Smooth muscle cell (in vitro differentiated cells): ENCODE measurements around the gene PTPRB. TPM values are rescaled to one million over a fixed set of nuclear protein-coding genes. Genes with fewer than 3 reads are reported as not detected.
A peak's percentile ranks its signal among the peaks of the same experiment; 100 is the strongest.

Experiments used
- DNase-seq: peaks from one replicate; lab custom pipeline; 2025; ENCODE audit not compliant: unreplicated experiment; lab: John Stamatoyannopoulos, UW
- H2AFZ ChIP-seq: fragments of 200-600 bp; sonication (generic); 2 replicates; pipeline ENCODE4 v1.6.0; 2016; ENCODE audit warnings: antibody characterized with exemption, low read depth, mild to moderate bottlenecking
- H3F3A ChIP-seq: fragments of 200-600 bp; sonication (generic); 2 replicates; pipeline ENCODE4 v1.6.0; 2017; ENCODE audit warnings: antibody characterized with exemption, low read depth
- H3K27ac ChIP-seq: fragments of 200-600 bp; sonication (generic); 2 replicates; pipeline ENCODE4 v1.5.1; 2016; ENCODE audit warnings: low read depth, mild to moderate bottlenecking
- H3K27me3 ChIP-seq: fragments of 200-600 bp; sonication (generic); 2 replicates; pipeline ENCODE4 v1.6.1; 2016; ENCODE audit warnings: low read depth, mild to moderate bottlenecking
- H3K36me3 ChIP-seq: fragments of 200-600 bp; sonication (generic); 2 replicates; pipeline ENCODE4 v1.5.1; 2016; ENCODE audit warnings: low read depth
- H3K4me1 ChIP-seq: fragments of 200-600 bp; sonication (generic); 2 replicates; pipeline ENCODE4 v1.5.1; 2016; ENCODE audit warnings: low read depth
- H3K4me2 ChIP-seq: fragments of 200-600 bp; sonication (generic); 2 replicates; pipeline ENCODE4 v1.6.0; 2016; ENCODE audit warnings: mild to moderate bottlenecking
- H3K4me3 ChIP-seq: fragments of 200-600 bp; sonication (generic); 2 replicates; pipeline ENCODE4 v1.5.1; 2016; ENCODE audit warnings: mild to moderate bottlenecking
- H3K79me2 ChIP-seq: fragments of 200-600 bp; sonication (generic); 2 replicates; pipeline ENCODE4 v1.6.0; 2016; ENCODE audit warnings: low read depth, mild to moderate bottlenecking
- H3K9ac ChIP-seq: fragments of 200-600 bp; sonication (generic); 2 replicates; pipeline ENCODE4 v1.6.0; 2016; ENCODE audit warnings: low read depth
- H3K9me3 ChIP-seq: fragments of 200-600 bp; sonication (generic); replicated peaks from 2 replicates; pipeline ENCODE4 v1.5.1; 2016; ENCODE audit warnings: low read depth
- H4K20me1 ChIP-seq: fragments of 200-600 bp; sonication (generic); 2 replicates; pipeline ENCODE4 v1.6.0; 2016; ENCODE audit warnings: low read depth
- WGBS: methylation state at CpG from one replicate; pipeline ENCODE4 v1.1.7; 2016; ENCODE audit warnings: low lambda C conversion rate; 5-methylcytosine and 5-hydroxymethylcytosine counted together
- polyA plus RNA-seq: library from polyadenylated mRNA; unstranded; fragments of >200 nt; fragmentation: Nextera tagmentation; extraction: Ambion mirVana; gene quantifications from 2 replicates; pipeline ENCODE4 v1.2.1, GENCODE V29; 2016
- total RNA-seq: library from RNA; depleted of rRNA; stranded (reverse); fragments of >200 nt; gene quantifications from 2 replicates; pipeline ENCODE4 v1.2.3, GENCODE V29; 2014
- TF ChIP-seq, protein P1 (sequence below): fragments of 200-600 bp; sonication (generic); IDR thresholded peaks from 2 replicates; pipeline ENCODE4 v1.5.1; 2017; ENCODE audit warnings: borderline replicate concordance, mild to moderate bottlenecking, antibody characterized with exemption; ENCODE audit not compliant: insufficient read depth, poor library complexity, severe bottlenecking

The PTPRB gene
- total and polyA plus RNA-seq, 2 experiments from 2014 or later: 0.56 to 7.3 TPM

DNA sequence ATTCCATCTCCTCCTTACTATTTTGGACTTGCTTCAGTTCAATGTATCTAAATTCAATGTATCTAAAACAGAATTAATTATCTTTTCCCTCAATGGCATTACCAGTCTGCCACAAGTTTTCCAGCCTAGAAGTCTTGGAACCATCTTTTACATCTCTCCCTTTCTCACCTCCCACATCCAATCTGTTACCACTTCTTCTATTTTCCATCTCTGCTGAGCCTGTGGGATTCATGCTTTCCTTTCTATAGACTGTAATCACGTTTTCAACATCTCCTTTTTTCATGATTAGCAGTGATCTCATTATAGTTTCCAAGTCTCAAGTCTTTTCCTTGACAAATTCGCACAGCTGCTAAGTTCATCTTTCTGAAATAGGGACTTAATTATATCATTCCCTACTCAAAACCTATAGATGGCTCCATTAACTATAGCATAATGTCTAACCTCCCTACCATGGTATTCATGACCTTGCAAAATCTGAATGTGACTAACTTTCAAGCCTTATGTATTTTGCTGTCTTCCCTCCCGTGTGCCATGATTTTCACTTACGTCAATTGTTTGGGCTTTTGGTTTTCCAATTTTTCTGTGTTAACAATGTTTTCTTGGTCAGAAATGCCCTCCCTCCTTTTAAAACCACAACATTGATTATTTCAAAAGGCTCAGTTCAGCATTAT, 20.5 kb upstream of the PTPRB start:
- Histone ChIP-seq H3K4me3 (no peak overlapping the region), H3K27me3 (no peaks in the 10 kb centered on the region), H4K20me1 (no peaks in the 10 kb centered on the region), H3K36me3 (no peaks in the 10 kb centered on the region), H3K4me2 (no peak overlapping the region), H3K79me2 (no peaks in the 10 kb centered on the region), H3K4me1 (peaks cover 15% of the 10 kb centered on the region), H2AFZ (no peak overlapping the region), H3K27ac (no peak overlapping the region), H3K9me3 (no peaks in the 10 kb centered on the region), H3K9ac (no peak overlapping the region), H3F3A (no peaks in the 10 kb centered on the region)
- TF ChIP-seq, protein P1, sequence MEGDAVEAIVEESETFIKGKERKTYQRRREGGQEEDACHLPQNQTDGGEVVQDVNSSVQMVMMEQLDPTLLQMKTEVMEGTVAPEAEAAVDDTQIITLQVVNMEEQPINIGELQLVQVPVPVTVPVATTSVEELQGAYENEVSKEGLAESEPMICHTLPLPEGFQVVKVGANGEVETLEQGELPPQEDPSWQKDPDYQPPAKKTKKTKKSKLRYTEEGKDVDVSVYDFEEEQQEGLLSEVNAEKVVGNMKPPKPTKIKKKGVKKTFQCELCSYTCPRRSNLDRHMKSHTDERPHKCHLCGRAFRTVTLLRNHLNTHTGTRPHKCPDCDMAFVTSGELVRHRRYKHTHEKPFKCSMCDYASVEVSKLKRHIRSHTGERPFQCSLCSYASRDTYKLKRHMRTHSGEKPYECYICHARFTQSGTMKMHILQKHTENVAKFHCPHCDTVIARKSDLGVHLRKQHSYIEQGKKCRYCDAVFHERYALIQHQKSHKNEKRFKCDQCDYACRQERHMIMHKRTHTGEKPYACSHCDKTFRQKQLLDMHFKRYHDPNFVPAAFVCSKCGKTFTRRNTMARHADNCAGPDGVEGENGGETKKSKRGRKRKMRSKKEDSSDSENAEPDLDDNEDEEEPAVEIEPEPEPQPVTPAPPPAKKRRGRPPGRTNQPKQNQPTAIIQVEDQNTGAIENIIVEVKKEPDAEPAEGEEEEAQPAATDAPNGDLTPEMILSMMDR: no peak
- 78% methylated on average over 4 of the region's 4 CpGs for WGBS
- no peak for DNase-seq

DNA sequence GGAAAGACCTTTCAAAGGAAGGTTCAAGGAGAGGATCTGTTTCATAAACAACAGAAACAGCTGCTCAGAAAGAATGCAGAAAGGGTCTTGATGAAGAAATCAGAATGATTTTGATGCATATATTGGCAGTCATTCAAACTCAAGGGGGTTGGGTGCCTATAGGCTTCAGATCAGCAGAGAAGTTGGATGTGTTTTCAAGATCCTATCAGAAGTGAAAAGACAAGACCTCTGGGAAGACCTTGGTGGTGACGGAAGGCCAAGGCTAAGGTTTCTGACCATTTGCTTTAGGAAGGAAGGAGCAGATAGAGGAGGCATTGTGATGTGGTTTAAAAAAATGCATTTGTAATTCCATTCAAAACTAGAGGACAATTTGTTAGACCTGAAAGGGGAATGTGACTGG, 15.2 kb upstream of the PTPRB start:
- TF ChIP-seq, protein P1: no peak

DNA sequence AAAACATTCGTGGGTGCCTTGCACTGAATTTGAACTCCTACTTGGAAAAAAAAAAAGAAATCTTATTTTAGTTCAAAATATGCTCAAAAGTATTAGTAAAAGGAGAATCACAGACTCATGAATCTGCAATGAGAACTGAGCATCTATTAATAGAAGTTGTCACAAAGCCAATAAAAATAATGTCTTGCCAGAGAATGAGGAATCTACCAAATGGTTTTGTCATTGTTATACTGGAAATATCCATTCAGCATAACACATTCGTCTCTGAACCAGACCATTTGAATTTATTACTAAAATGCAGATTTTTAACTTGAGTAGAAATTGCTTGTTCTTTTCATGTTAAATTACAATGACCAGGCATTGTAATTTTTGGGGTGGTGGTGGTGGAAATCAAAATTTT, 11.6 kb upstream of the PTPRB start:
- Histone ChIP-seq H3F3A (no peaks in the 10 kb centered on the region), H3K4me3 (no peak overlapping the region), H3K9ac (no peak overlapping the region), H4K20me1 (no peaks in the 10 kb centered on the region), H3K9me3 (no peaks in the 10 kb centered on the region), H3K27me3 (no peaks in the 10 kb centered on the region), H3K4me2 (no peak overlapping the region), H2AFZ (no peak overlapping the region), H3K4me1 (peaks cover 16% of the 10 kb centered on the region), H3K79me2 (no peaks in the 10 kb centered on the region), H3K36me3 (no peaks in the 10 kb centered on the region), H3K27ac (peak overlapping the region; percentile 95)
- TF ChIP-seq, protein P1: no peak
- DNase-seq: no peak
- 81% methylated on average over 2 of the region's 2 CpGs for WGBS

More for the DNA sequence above, 15.2 kb upstream of the PTPRB start:
- H3K9ac ChIP-seq: no peak overlapping the region
- WGBS: 74% methylated on average over 1 of the region's 1 CpG
- no peaks in the 10 kb centered on the region for H3K9me3 ChIP-seq
- no peaks in the 10 kb centered on the region for H3F3A ChIP-seq
- H3K27ac ChIP-seq: no peak overlapping the region
- DNase-seq: no peak
- no peak overlapping the region for H3K4me3 ChIP-seq
- H3K36me3 ChIP-seq: no peaks in the 10 kb centered on the region
- H3K4me1 ChIP-seq: no peaks in the 10 kb centered on the region
- H2AFZ ChIP-seq: no peak overlapping the region
- no peaks in the 10 kb centered on the region for H3K27me3 ChIP-seq
- no peak overlapping the region for H3K4me2 ChIP-seq
- no peaks in the 10 kb centered on the region for H4K20me1 ChIP-seq
- H3K79me2 ChIP-seq: no peaks in the 10 kb centered on the region

DNA sequence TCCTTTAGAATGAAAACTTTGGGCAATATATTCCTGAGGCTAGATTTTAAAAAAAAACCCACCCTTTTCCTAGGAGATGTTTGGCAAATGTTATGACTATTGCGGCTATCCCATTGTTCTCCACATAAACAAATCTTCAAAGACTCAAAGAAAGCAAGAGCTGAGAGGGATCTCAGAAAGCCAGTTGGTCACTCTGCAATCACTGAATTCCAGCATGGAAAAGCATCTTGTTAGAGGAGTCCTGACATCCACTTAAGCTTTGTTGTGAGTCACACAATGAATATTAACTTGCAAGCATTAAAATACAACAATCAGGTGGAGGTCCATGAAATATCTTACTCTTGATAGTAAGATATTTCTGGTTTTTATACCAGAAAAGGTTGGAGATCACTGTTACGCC, 11.0 kb upstream of the PTPRB start:
- Histone ChIP-seq H3K79me2 (no peaks in the 10 kb centered on the region), H3F3A (no peaks in the 10 kb centered on the region), H3K4me3 (no peak overlapping the region), H3K4me2 (no peak overlapping the region), H2AFZ (no peak overlapping the region), H3K27ac (peak overlapping the region; percentile 95), H3K4me1 (peaks cover 16% of the 10 kb centered on the region), H3K36me3 (no peaks in the 10 kb centered on the region), H3K27me3 (no peaks in the 10 kb centered on the region), H4K20me1 (no peaks in the 10 kb centered on the region), H3K9ac (no peak overlapping the region), H3K9me3 (no peaks in the 10 kb centered on the region)
- TF ChIP-seq, protein P1: no peak
- no peak for DNase-seq
- WGBS: 96% methylated on average over 2 of the region's 2 CpGs
